HCT116 (cell line): ENCODE data around the gene ANKMY2. TPM values are rescaled to one million over a fixed set of nuclear protein-coding genes. Genes with fewer than 3 reads are reported as not detected.

ENCODE experiments used
- ATAC-seq: fragments of 200-7000 bp; cut with Tn5 transposase; 2 replicates; pipeline ENCODE4 v1.9.1; 2020; ENCODE audit warnings: mild to moderate bottlenecking, moderate library complexity
- BruUV-seq: library from RNA; stranded (reverse); fragments of 400-500 nt; replicated peaks from 2 replicates; lab custom pipeline; 2021; lab: Mats Ljungman, UMichigan
- CTCF ChIA-PET: fragments of 300-600 bp; sonication (Branson Sonifier 250); formaldehyde crosslinking; loops from one replicate; lab custom pipeline; 2021; ENCODE audit warnings: antibody characterized with exemption; lab: Charles Lee
- POLR2A ChIA-PET: fragments of 300-600, 350-600 bp; sonication (Branson Sonifier 250); formaldehyde crosslinking; loops from one replicate; lab custom pipeline; 2021; ENCODE audit warnings: antibody characterized with exemption; lab: Charles Lee
- RAD21 ChIA-PET, 2 experiments: fragments of 300-600 bp; sonication (Branson Sonifier 250); formaldehyde crosslinking; loops; one replicate each; lab custom pipeline; 2023; ENCODE audit warnings: low total read pairs in 2 of 2; ENCODE audit not compliant: uncharacterized antibody in 2 of 2, unreplicated experiment in 2 of 2, low non-redundant PET in 1 of 2; lab: Charles Lee
- DNase-seq: peaks from one replicate; pipeline ENCODE4 v3.0.0-alpha.2; 2010; ENCODE audit warnings: low read depth, low spot score
- H2AFZ ChIP-seq: fragments of 200-600 bp; shearing (Covaris generic), sonication (generic); 2 replicates; pipeline ENCODE4 v1.6.1; 2017; ENCODE audit warnings: low read depth, mixed run types, mixed read lengths, antibody characterized with exemption, low read length; ENCODE audit not compliant: poor library complexity, severe bottlenecking
- H3K27ac ChIP-seq: 2 replicates; pipeline ENCODE4 v1.5.1; 2012; ENCODE audit warnings: low read depth, low read length
- H3K27me3 ChIP-seq: fragments of 200-600 bp; sonication (generic); 2 replicates; pipeline ENCODE4 v1.6.1; 2016; ENCODE audit warnings: mixed run types, low read length, mixed read lengths; ENCODE audit not compliant: insufficient read depth
- H3K36me3 ChIP-seq, 2 experiments: fragments of 200-500 bp in 1 of 2; fragments of 200-600 bp in 1 of 2; sonication (Bioruptor generic) in 1 of 2; sonication (generic) in 1 of 2; 2 replicates each; pipeline versions ENCODE4 v1.5.1 to v1.6.1; 2014 to 2016; ENCODE audit warnings: low read length in 2 of 2, inconsistent platforms in 1 of 2, mixed read lengths in 1 of 2, mixed run types in 1 of 2; ENCODE audit not compliant: insufficient read depth in 2 of 2, control insufficient read depth in 1 of 2
- H3K4me1 ChIP-seq, 2 experiments: fragments of 200-600 bp in 1 of 2; sonication (generic) in 1 of 2; 2 replicates each; pipeline versions ENCODE4 v1.5.1 to v1.6.1; 2012 to 2017; ENCODE audit warnings: low read length in 2 of 2, inconsistent platforms in 1 of 2, mild to moderate bottlenecking in 1 of 2, mixed read lengths in 1 of 2, mixed run types in 1 of 2, moderate library complexity in 1 of 2; ENCODE audit not compliant: insufficient read depth in 2 of 2, control insufficient read depth in 1 of 2
- H3K4me2 ChIP-seq: fragments of 200-600 bp; sonication (generic); 2 replicates; pipeline ENCODE4 v1.6.1; 2017; ENCODE audit warnings: mixed run types, low read length, mixed read lengths
- H3K4me3 ChIP-seq, 2 experiments: fragments of 200-600 bp in 1 of 2; sonication (generic) in 1 of 2; replicated peaks in 1 of 2; 2 replicates each; pipeline ENCODE4 v1.5.1; 2011 to 2016; ENCODE audit warnings: low read length in 2 of 2, control low read depth in 1 of 2, low read depth in 1 of 2, mild to moderate bottlenecking in 1 of 2, mixed read lengths in 1 of 2, mixed run types in 1 of 2
- H3K79me2 ChIP-seq: fragments of 200-600 bp; sonication (generic); 2 replicates; pipeline ENCODE4 v1.6.1; 2017; ENCODE audit warnings: mild to moderate bottlenecking, mixed run types, low read length, moderate library complexity, mixed read lengths; ENCODE audit not compliant: insufficient read depth
- H3K9ac ChIP-seq: fragments of 200-600 bp; sonication (generic); 2 replicates; pipeline ENCODE4 v1.6.1; 2016; ENCODE audit warnings: low read length, mixed read lengths
- H3K9me2 ChIP-seq: fragments of 200-600 bp; sonication (generic), shearing (Covaris generic); 2 replicates; pipeline ENCODE4 v1.6.1; 2017; ENCODE audit warnings: mixed run types, mild to moderate bottlenecking, moderate library complexity; ENCODE audit not compliant: insufficient read depth
- H3K9me3 ChIP-seq, 2 experiments: fragments of 200-500 bp in 1 of 2; fragments of 200-600 bp in 1 of 2; sonication (Bioruptor generic) in 1 of 2; sonication (generic) in 1 of 2; 2 replicates each; pipeline ENCODE4 v1.6.1; 2014 to 2017; ENCODE audit warnings: low read length in 2 of 2, mixed read lengths in 2 of 2, inconsistent platforms in 1 of 2, low read depth in 1 of 2, mild to moderate bottlenecking in 1 of 2, mixed run types in 1 of 2, moderate library complexity in 1 of 2; ENCODE audit not compliant: control insufficient read depth in 1 of 2, insufficient read depth in 1 of 2
- H4K20me1 ChIP-seq: fragments of 200-600 bp; sonication (generic), shearing (Covaris generic); 2 replicates; pipeline ENCODE4 v1.6.1; 2017; ENCODE audit warnings: mixed run types, mild to moderate bottlenecking, moderate library complexity; ENCODE audit not compliant: insufficient read depth
- EGR1 ChIP-seq: IDR thresholded peaks from 2 replicates; pipeline ENCODE4 v1.6.1; 2012; ENCODE audit warnings: low read depth
- ELF1 ChIP-seq: IDR thresholded peaks from 2 replicates; pipeline ENCODE4 v1.6.1; 2012; ENCODE audit warnings: low read depth, borderline replicate concordance
- EZH2 ChIP-seq: fragments of 200-600 bp; sonication (generic); IDR thresholded peaks from 2 replicates; pipeline ENCODE4 v1.6.1; 2017; ENCODE audit warnings: antibody characterized with exemption, mixed run types
- EZH2phosphoT487 ChIP-seq: fragments of 200-600 bp; IDR thresholded peaks from 2 replicates; pipeline ENCODE4 v1.6.1; 2018; ENCODE audit warnings: antibody characterized with exemption, borderline replicate concordance
- FOSL1 ChIP-seq: IDR thresholded peaks from 2 replicates; pipeline ENCODE4 v1.6.1; 2012; ENCODE audit warnings: low read depth
- JUND ChIP-seq: IDR thresholded peaks from 2 replicates; pipeline ENCODE4 v1.6.1; 2012
- POLR2A ChIP-seq: IDR thresholded peaks from 2 replicates; pipeline ENCODE4 v1.7.0; 2011; ENCODE audit warnings: borderline replicate concordance; ENCODE audit not compliant: insufficient read depth, insufficient read length; ENCODE audit errors: extremely low read depth
- POLR2AphosphoS5 ChIP-seq: IDR thresholded peaks from 2 replicates; pipeline ENCODE4 v1.6.1; 2011; ENCODE audit warnings: mild to moderate bottlenecking, low read depth, low read length, moderate library complexity
- RAD21 ChIP-seq: IDR thresholded peaks from 2 replicates; pipeline ENCODE4 v1.6.1; 2012; ENCODE audit warnings: low read depth, mild to moderate bottlenecking
- SIN3A ChIP-seq: IDR thresholded peaks from 2 replicates; pipeline ENCODE4 v1.6.1; 2012; ENCODE audit warnings: low read depth
- SP1 ChIP-seq: IDR thresholded peaks from 2 replicates; pipeline ENCODE4 v1.6.1; 2012; ENCODE audit warnings: low read depth
- TCF7L2 ChIP-seq: IDR thresholded peaks from 2 replicates; pipeline ENCODE4 v1.7.0; 2011; ENCODE audit warnings: borderline replicate concordance, inconsistent platforms; ENCODE audit not compliant: insufficient read depth, insufficient read length; ENCODE audit errors: extremely low read depth
- ZFX ChIP-seq: fragments of 450-650 bp; IDR thresholded peaks from 2 replicates; pipeline ENCODE4 v1.6.1; 2017
- intact Hi-C: fragments of 100-400 bp; cut with micrococcal nuclease; formaldehyde crosslinking; loops from 2 replicates; pipeline ENCODE4 v1.10.0; 2022
- total RNA-seq: library from RNA; stranded (reverse); gene quantifications from one replicate; pipeline ENCODE4 v1.2.1, GENCODE V29; 2021; ENCODE audit not compliant: unreplicated experiment
- TF ChIP-seq, protein P1 (sequence below): IDR thresholded peaks from 2 replicates; pipeline ENCODE4 v1.6.1; 2011; ENCODE audit warnings: mild to moderate bottlenecking, low read length, moderate library complexity; ENCODE audit not compliant: insufficient replicate concordance; ENCODE audit errors: extremely low read depth
- TF ChIP-seq, protein P2 (sequence below), 3 experiments: fragments of 200-600 bp in 1 of 3; sonication (generic) in 1 of 3; IDR thresholded peaks in 2 of 3; conservative IDR thresholded peaks in 1 of 3; 2 replicates each; pipeline ENCODE4 v1.5.1; 2012 to 2017; ENCODE audit warnings: low read depth in 2 of 3, low read length in 2 of 3, antibody characterized with exemption in 1 of 3, borderline replicate concordance in 1 of 3, control low read depth in 1 of 3, mild to moderate bottlenecking in 1 of 3, mixed read lengths in 1 of 3, mixed run types in 1 of 3, moderate library complexity in 1 of 3; ENCODE audit not compliant: insufficient read depth in 1 of 3

The ANKMY2 gene
- total RNA-seq, 1 experiment from 2014 or later: 24.9 TPM

DNA sequence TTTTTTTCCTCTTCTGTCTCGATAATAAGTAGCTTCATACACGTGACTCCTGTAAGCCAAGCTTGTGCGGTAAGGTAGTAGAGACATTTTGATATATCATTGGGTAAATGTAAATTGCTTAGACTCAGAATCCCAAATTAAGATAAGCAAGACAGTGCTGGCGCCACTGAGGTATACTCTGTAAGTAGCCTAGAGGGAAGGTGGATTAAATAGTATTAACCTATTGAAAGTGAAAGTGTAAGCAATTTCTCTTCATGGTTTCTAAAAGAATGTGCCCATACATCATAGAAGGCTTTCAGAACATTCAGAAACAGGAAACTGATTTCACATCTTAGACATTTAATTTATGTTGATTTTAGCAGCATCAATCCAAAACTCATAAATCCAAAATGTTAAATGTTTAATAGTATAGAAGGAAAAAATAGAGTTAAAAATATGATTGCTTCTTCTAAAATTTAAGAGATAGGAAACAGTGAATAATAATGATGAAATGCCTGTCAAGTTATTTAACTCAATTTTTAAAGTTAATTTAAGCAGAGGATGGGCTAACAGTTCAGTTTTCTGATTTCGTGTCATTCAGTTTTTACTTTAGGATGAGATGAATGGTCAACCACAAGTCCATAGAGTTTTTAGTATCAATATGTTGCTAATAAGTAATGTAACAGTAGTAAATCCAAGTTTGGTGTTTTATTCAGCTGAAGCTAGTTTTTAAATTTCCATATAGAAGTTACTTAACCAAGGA, 82.1 kb downstream of the ANKMY2 start:
- H3K9ac ChIP-seq: no peak overlapping the region
- no peak for TF ChIP-seq JUND
- no peak for TF ChIP-seq SP1
- no peaks in the 10 kb centered on the region for H3K9me2 ChIP-seq
- no peaks in the 10 kb centered on the region for H4K20me1 ChIP-seq
- RAD21 ChIA-PET: no interaction called here
- H3K4me3 ChIP-seq: no peak overlapping the region
- H3K9me3 ChIP-seq: no peaks in the 10 kb centered on the region
- H3K4me2 ChIP-seq: no peak overlapping the region
- ATAC-seq: no peak
- H3K4me1 ChIP-seq: no peaks in the 10 kb centered on the region; a peak in 1 of 4 replicates
- no peak overlapping the region for H3K27ac ChIP-seq
- no TSS peak for BruUV-seq
- no peak for DNase-seq
- CTCF ChIA-PET: no interaction called here
- intact Hi-C loops: loop anchor here (2.0 kb wide), 1 partner anchor 485 kb away; no protein-coding TSS in a partner anchor
- no peak overlapping the region for H2AFZ ChIP-seq
- no peaks in the 10 kb centered on the region for H3K36me3 ChIP-seq
- H3K79me2 ChIP-seq: no peaks in the 10 kb centered on the region
- POLR2A ChIA-PET: no interaction called here
- no peaks in the 10 kb centered on the region for H3K27me3 ChIP-seq

DNA sequence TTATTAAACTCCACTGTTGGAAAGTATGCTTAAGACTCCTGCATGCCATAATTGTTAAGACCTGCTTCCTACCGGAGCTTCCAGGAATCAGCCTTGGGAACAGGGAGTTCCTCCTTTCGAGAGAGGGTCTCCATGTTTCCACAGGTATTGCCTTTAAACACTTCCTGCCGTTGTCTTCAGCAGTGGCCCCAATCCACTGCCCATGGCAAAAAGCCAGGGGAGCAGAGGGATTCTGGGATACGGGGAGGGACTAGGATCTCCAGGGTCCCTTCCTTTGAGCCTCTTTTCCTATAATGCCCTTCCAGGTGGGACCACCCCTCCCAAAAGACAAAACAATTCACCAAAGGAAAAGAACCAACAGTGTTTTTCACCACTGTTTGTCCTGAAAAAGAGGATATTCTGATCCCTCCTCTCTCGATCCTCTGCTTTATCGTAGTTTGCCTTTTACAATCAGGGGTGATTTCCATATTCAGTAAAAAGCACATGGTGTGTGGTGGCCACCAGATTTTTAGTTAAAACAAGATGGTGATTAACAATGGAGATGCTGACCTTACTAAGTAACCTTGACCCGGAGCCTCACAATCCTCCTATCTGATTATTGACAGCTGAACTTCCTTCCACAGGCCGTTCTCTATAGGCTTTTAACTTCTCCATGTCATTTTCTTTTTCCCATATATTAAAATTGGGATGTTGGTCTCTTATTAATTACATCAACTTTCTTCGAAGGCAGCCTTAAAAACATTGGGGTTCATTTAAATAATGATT, 82.9 kb downstream of the ANKMY2 start:
- Histone ChIP-seq H3K79me2 (no peaks in the 10 kb centered on the region), H3K9me3 (no peaks in the 10 kb centered on the region), H3K27ac (no peak overlapping the region), H2AFZ (no peak overlapping the region), H3K9ac (no peak overlapping the region), H3K4me1 (no peaks in the 10 kb centered on the region; a peak in 1 of 4 replicates), H3K9me2 (no peaks in the 10 kb centered on the region), H3K4me2 (no peak overlapping the region), H3K36me3 (no peaks in the 10 kb centered on the region), H4K20me1 (no peaks in the 10 kb centered on the region), H3K4me3 (no peak overlapping the region), H3K27me3 (no peaks in the 10 kb centered on the region)
- POLR2A ChIA-PET: no interaction called here
- DNase-seq: no peak
- ATAC-seq: no peak
- CTCF ChIA-PET: no interaction called here
- no TSS peak for BruUV-seq
- intact Hi-C loops: no loop called here
- RAD21 ChIA-PET: no interaction called here
- TF ChIP-seq POLR2A (no peak), EGR1 (no peak), ZFX (no peak), TCF7L2 (no peak), SP1 (no peak), SIN3A (no peak), EZH2 (no peak), JUND (no peak), POLR2AphosphoS5 (no peak), RAD21 (no peak), FOSL1 (no peak), ELF1 (no peak), EZH2phosphoT487 (no peak)
- TF ChIP-seq, protein P1, sequence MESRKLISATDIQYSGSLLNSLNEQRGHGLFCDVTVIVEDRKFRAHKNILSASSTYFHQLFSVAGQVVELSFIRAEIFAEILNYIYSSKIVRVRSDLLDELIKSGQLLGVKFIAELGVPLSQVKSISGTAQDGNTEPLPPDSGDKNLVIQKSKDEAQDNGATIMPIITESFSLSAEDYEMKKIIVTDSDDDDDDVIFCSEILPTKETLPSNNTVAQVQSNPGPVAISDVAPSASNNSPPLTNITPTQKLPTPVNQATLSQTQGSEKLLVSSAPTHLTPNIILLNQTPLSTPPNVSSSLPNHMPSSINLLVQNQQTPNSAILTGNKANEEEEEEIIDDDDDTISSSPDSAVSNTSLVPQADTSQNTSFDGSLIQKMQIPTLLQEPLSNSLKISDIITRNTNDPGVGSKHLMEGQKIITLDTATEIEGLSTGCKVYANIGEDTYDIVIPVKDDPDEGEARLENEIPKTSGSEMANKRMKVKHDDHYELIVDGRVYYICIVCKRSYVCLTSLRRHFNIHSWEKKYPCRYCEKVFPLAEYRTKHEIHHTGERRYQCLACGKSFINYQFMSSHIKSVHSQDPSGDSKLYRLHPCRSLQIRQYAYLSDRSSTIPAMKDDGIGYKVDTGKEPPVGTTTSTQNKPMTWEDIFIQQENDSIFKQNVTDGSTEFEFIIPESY: no peak
- TF ChIP-seq, protein P2, sequence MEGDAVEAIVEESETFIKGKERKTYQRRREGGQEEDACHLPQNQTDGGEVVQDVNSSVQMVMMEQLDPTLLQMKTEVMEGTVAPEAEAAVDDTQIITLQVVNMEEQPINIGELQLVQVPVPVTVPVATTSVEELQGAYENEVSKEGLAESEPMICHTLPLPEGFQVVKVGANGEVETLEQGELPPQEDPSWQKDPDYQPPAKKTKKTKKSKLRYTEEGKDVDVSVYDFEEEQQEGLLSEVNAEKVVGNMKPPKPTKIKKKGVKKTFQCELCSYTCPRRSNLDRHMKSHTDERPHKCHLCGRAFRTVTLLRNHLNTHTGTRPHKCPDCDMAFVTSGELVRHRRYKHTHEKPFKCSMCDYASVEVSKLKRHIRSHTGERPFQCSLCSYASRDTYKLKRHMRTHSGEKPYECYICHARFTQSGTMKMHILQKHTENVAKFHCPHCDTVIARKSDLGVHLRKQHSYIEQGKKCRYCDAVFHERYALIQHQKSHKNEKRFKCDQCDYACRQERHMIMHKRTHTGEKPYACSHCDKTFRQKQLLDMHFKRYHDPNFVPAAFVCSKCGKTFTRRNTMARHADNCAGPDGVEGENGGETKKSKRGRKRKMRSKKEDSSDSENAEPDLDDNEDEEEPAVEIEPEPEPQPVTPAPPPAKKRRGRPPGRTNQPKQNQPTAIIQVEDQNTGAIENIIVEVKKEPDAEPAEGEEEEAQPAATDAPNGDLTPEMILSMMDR (IDR thresholded peaks at IDR 0.05 in 2 of 3, conservative IDR thresholded peaks at IDR 0.05 in 1 of 3; ENCODE audit: borderline replicate concordance in 1 of 3, insufficient read depth in 1 of 3, low read depth in 2 of 3, low read length in 2 of 3): no peak
